DND-41 (cell line): ENCODE results near the gene MXD3.
"Not testable (repeated sequence)": the region's sequence is repeated elsewhere in the genome, so short reads cannot be mapped to it uniquely, and the experiment has no call there.

Source experiments
- ATAC-seq: fragments of 200-7000 bp; cut with Tn5 transposase; 3 replicates; pipeline ENCODE4 v1.9.1; 2021; ENCODE audit warnings: low read depth; ENCODE audit not compliant: insufficient read depth
- DNase-seq: peaks from one replicate; pipeline ENCODE4 v3.0.0-alpha.2; 2020
- H2AFZ ChIP-seq: 2 replicates; pipeline ENCODE4 v1.6.0; 2012; ENCODE audit warnings: low read depth, low read length
- H3K27ac ChIP-seq: 2 replicates; pipeline ENCODE4 v1.5.1; 2012; ENCODE audit warnings: low read length, inconsistent platforms
- H3K27me3 ChIP-seq: fragments of 200-600 bp; sonication (generic); 2 replicates; pipeline ENCODE4 v1.6.0; 2012; ENCODE audit warnings: low read length, mild to moderate bottlenecking, inconsistent platforms; ENCODE audit not compliant: insufficient read depth, poor library complexity
- H3K36me3 ChIP-seq: 2 replicates; pipeline ENCODE4 v1.5.1; 2012; ENCODE audit warnings: low read length, inconsistent platforms; ENCODE audit not compliant: insufficient read depth
- H3K4me1 ChIP-seq: 2 replicates; pipeline ENCODE4 v1.5.1; 2012; ENCODE audit warnings: mild to moderate bottlenecking, low read length; ENCODE audit not compliant: insufficient read depth
- H3K4me2 ChIP-seq: 2 replicates; pipeline ENCODE4 v1.6.0; 2012; ENCODE audit warnings: mild to moderate bottlenecking, moderate library complexity, low read length, inconsistent platforms; ENCODE audit not compliant: insufficient read depth
- H3K4me3 ChIP-seq, 2 experiments: fragments of 200-600 bp in 1 of 2; shearing (Covaris generic) in 1 of 2; 2 replicates each; pipeline ENCODE4 v1.5.1; 2012 to 2016; ENCODE audit warnings: inconsistent platforms in 2 of 2, low read length in 2 of 2, mild to moderate bottlenecking in 2 of 2, low read depth in 1 of 2, moderate library complexity in 1 of 2
- H3K79me2 ChIP-seq: 2 replicates; pipeline ENCODE4 v1.6.0; 2012; ENCODE audit warnings: low read length, inconsistent platforms; ENCODE audit not compliant: insufficient read depth
- H3K9ac ChIP-seq: 2 replicates; pipeline ENCODE4 v1.6.0; 2012; ENCODE audit warnings: low read depth, mild to moderate bottlenecking, inconsistent platforms, low read length, moderate library complexity
- H3K9me3 ChIP-seq: 2 replicates; pipeline ENCODE4 v1.5.1; 2012; ENCODE audit warnings: low read length, moderate library complexity, mild to moderate bottlenecking, inconsistent platforms; ENCODE audit not compliant: insufficient read depth, severe bottlenecking
- H4K20me1 ChIP-seq: 2 replicates; pipeline ENCODE4 v1.6.0; 2012; ENCODE audit warnings: low read length; ENCODE audit not compliant: insufficient read depth
- CTCF ChIP-seq: IDR thresholded peaks from 2 replicates; pipeline ENCODE4 v1.5.1; 2012; ENCODE audit warnings: borderline replicate concordance, low read length, moderate library complexity, mild to moderate bottlenecking; ENCODE audit not compliant: poor library complexity, severe bottlenecking; ENCODE audit errors: extremely low read depth
- EZH2 ChIP-seq: IDR thresholded peaks from 3 replicates; pipeline ENCODE4 v1.6.1; 2012; ENCODE audit warnings: borderline replicate concordance, low read depth, mild to moderate bottlenecking, moderate library complexity, low read length, inconsistent platforms; ENCODE audit not compliant: severe bottlenecking

The MXD3 gene

GRCh38 chr5:177311723-177312648 is at the start of gene MXD3:
Gene MXD3, minus strand, starts transcription at chr5:177311898. Its CDS starts 68 bp downstream, at chr5:177311830.
- Histone ChIP-seq H3K27me3 (no peaks in the 10 kb centered on the region), H3K4me1 (peaks cover 52% of the 10 kb centered on the region), H3K27ac (peak within 1 kb of the TSS; percentile 94), H2AFZ (peak within 1 kb of the TSS; percentile 73), H3K36me3 (peaks cover 43% of the 10 kb centered on the region), H3K79me2 (peaks cover 56% of the 10 kb centered on the region), H4K20me1 (peaks cover 31% of the 10 kb centered on the region), H3K9ac (peak within 1 kb of the TSS; percentile 77), H3K4me3 (peak within 1 kb of the TSS; percentile 79), H3K9me3 (no peaks in the 10 kb centered on the region), H3K4me2 (peak within 1 kb of the TSS; percentile 85)
- ATAC-seq (peak; percentile 78), DNase-seq (peak; percentile 99)
- TF ChIP-seq EZH2 (no peak), CTCF (no peak)

GRCh38 chr5:177360740-177361139 is 49.0 kb upstream of the MXD3 start:
- H3K79me2 ChIP-seq, H4K20me1 ChIP-seq, ATAC-seq, H3K36me3 ChIP-seq, H3K27ac ChIP-seq, H2AFZ ChIP-seq, H3K27me3 ChIP-seq, H3K4me3 ChIP-seq, DNase-seq, H3K9me3 ChIP-seq, H3K9ac ChIP-seq, H3K4me2 ChIP-seq: not testable (repeated sequence)
- peaks cover 33% of the 10 kb centered on the region for H3K4me1 ChIP-seq

- DNase-seq, result no peak
- H3K27me3 ChIP-seq, result no peaks in the 10 kb centered on the region
- H3K9ac ChIP-seq, result no peak overlapping the region
- no peak overlapping the region for H3K27ac ChIP-seq
- H4K20me1 ChIP-seq, result no peaks in the 10 kb centered on the region
- peaks cover 33% of the 10 kb centered on the region for H3K4me1 ChIP-seq
- H3K4me2 ChIP-seq, result no peak overlapping the region
- H3K9me3 ChIP-seq, result no peaks in the 10 kb centered on the region
- no peak for ATAC-seq
- no peaks in the 10 kb centered on the region for H3K36me3 ChIP-seq
- no peak for TF ChIP-seq CTCF
- no peak for TF ChIP-seq EZH2
- H2AFZ ChIP-seq, result no peak overlapping the region
- no peaks in the 10 kb centered on the region for H3K79me2 ChIP-seq
- no peak overlapping the region for H3K4me3 ChIP-seq
Measured at GRCh38 chr5:177359860-177360259, 48.2 kb upstream of the MXD3 start.

GRCh38 chr5:177359451-177359851 is 47.8 kb upstream of the MXD3 start:
- no peak overlapping the region for H3K4me2 ChIP-seq
- H3K9me3 ChIP-seq, result no peaks in the 10 kb centered on the region
- no peaks in the 10 kb centered on the region for H3K79me2 ChIP-seq
- H3K36me3 ChIP-seq, result no peaks in the 10 kb centered on the region
- no peak overlapping the region for H2AFZ ChIP-seq
- ATAC-seq (no peak), DNase-seq (no peak)
- H3K4me3 ChIP-seq, result no peak overlapping the region
- TF ChIP-seq CTCF, result no peak
- TF ChIP-seq EZH2, result no peak
- no peaks in the 10 kb centered on the region for H3K27me3 ChIP-seq
- no peak overlapping the region for H3K9ac ChIP-seq
- H4K20me1 ChIP-seq, result no peaks in the 10 kb centered on the region
- no peak overlapping the region for H3K27ac ChIP-seq
- H3K4me1 ChIP-seq, result peaks cover 33% of the 10 kb centered on the region
